ENCODE measurements around the gene DTX3. TPM values are rescaled to one million over a fixed set of nuclear protein-coding genes. Genes with fewer than 3 reads are reported as not detected.
"Not testable (repeated sequence)": the region's sequence is repeated elsewhere in the genome, so short reads cannot be mapped to it uniquely, and the experiment has no call there.

The DTX3 gene, protein sequence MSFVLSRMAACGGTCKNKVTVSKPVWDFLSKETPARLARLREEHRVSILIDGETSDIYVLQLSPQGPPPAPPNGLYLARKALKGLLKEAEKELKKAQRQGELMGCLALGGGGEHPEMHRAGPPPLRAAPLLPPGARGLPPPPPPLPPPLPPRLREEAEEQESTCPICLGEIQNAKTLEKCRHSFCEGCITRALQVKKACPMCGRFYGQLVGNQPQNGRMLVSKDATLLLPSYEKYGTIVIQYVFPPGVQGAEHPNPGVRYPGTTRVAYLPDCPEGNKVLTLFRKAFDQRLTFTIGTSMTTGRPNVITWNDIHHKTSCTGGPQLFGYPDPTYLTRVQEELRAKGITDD
- 10 to 100 TPM in 1 of 3 donors, 1 to 10 TPM in 2; 4.3 to 65.5 (median 7.0) TPM for total RNA-seq
- long read RNA-seq, donor 1, transcript DTX3-201 (7 exons, 2,029 nt): major isoform, 6 of 37 reads
- long read RNA-seq, donor 1, partial matches to known transcripts: 8 of 37 reads
- long read RNA-seq, donor 1, other reads (novel, unspliced or antisense): 16 of 37 reads
- long read RNA-seq, donor 2, partial matches to known transcripts: 0 of 1 reads
- long read RNA-seq, donor 2, other reads (novel, unspliced or antisense): 1 of 1 reads

DNA sequence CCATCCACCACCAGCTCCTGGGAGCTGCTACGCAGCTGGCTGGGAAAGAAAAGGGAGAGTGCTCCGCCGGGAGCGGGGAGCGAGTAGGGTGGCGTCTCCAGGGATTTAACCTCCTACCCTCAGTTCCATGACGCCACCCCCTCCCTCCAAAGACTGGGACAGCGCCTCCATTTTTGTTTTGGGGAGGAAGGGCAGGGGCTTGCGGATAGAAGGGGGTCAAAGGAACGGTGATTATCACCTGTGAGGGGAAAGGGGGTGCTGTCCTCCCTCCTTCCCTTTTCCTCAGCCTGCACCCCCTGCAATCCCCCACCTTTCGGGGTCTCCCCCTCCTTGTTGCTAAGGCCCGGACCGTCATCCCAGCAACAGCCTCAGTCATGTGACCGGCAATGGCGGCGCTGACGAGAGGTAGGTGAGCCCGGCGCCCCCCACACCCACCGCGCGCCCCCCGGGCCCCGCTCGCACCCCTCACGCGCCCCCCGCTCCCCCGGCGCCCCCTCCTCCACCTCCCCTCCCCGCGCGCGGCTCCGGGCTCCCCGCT lies at the start of gene DTX3:
Gene DTX3, plus strand, starts transcription at position 371 of the 538 bp plus-strand sequence. CDS start 1,694 bp downstream, outside the sequence.
- Histone ChIP-seq H3K36me3 (ENCODE audit: low read depth) (no peaks in the 10 kb centered on the region), H3K4me3 (peak within 1 kb of the TSS; percentile 9), H3K4me1 (ENCODE audit: low read depth) (peaks cover 7% of the 10 kb centered on the region), H3K9me3 (no peaks in the 10 kb centered on the region)
- ATAC-seq: peak; percentile 46
- intact Hi-C loops (cut with DNase I, micrococcal nuclease): no loop called here
- DNase-seq: peak in 1 of 3 donors; percentile 42
- TF ChIP-seq, protein P1, sequence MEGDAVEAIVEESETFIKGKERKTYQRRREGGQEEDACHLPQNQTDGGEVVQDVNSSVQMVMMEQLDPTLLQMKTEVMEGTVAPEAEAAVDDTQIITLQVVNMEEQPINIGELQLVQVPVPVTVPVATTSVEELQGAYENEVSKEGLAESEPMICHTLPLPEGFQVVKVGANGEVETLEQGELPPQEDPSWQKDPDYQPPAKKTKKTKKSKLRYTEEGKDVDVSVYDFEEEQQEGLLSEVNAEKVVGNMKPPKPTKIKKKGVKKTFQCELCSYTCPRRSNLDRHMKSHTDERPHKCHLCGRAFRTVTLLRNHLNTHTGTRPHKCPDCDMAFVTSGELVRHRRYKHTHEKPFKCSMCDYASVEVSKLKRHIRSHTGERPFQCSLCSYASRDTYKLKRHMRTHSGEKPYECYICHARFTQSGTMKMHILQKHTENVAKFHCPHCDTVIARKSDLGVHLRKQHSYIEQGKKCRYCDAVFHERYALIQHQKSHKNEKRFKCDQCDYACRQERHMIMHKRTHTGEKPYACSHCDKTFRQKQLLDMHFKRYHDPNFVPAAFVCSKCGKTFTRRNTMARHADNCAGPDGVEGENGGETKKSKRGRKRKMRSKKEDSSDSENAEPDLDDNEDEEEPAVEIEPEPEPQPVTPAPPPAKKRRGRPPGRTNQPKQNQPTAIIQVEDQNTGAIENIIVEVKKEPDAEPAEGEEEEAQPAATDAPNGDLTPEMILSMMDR (IDR thresholded peaks at IDR 0.05): no peak

DNA sequence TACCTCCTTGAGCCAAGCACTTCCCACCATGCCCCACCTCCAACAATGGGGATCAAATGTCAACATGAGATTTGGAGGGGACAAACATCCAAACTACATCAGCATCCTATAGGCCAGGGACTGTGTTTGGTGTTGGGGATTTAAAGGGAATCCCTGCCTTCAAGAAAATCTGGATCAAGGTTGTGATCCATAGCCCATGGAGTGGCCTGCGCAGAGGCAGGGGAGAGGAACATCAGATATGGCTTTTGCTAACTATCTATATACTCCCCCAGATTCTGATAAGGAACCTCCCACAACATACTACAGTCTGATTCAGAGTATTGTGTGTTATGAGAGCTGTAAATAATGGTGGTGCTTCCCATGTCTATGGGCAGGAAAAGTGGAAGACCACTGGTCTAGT lies 49.7 kb upstream of the DTX3 start:
- DNase-seq (no peak), ATAC-seq (no peak)
- no peaks in the 10 kb centered on the region for H3K9me3 ChIP-seq
- no peaks in the 10 kb centered on the region for H3K36me3 ChIP-seq (ENCODE audit: low read depth)
- no peak overlapping the region for H3K4me3 ChIP-seq
- TF ChIP-seq, protein P1 (IDR thresholded peaks at IDR 0.05): no peak
- intact Hi-C loops (cut with DNase I, micrococcal nuclease): no loop called here
- H3K4me1 ChIP-seq (ENCODE audit: low read depth): no peaks in the 10 kb centered on the region

DNA sequence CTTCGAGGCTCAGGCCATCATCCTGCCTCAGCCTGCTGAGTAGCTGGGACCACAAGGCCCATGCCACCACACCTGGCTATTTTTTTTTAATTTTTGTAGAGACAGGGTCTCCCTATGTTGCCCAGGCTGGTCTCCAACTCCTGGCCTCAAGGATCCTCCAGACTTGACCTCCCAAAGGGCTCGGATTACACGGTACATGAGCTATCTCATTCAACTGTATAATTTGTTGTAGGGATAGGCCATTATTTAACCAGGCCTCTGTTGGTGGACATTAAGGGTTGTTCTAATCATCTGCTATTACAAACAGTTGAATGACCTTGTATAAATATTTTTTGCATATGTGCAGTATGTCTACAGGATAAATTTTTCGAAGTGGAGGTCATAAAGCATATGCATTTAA lies 45.8 kb upstream of the DTX3 start:
- Histone ChIP-seq H3K4me1 (ENCODE audit: low read depth) (no peaks in the 10 kb centered on the region), H3K36me3 (ENCODE audit: low read depth) (no peaks in the 10 kb centered on the region), H3K4me3 (no peak overlapping the region), H3K9me3 (no peaks in the 10 kb centered on the region)
- TF ChIP-seq, protein P1 (IDR thresholded peaks at IDR 0.05): no peak
- DNase-seq (no peak), ATAC-seq (no peak)
- intact Hi-C loops (cut with DNase I, micrococcal nuclease): no loop called here

DNA sequence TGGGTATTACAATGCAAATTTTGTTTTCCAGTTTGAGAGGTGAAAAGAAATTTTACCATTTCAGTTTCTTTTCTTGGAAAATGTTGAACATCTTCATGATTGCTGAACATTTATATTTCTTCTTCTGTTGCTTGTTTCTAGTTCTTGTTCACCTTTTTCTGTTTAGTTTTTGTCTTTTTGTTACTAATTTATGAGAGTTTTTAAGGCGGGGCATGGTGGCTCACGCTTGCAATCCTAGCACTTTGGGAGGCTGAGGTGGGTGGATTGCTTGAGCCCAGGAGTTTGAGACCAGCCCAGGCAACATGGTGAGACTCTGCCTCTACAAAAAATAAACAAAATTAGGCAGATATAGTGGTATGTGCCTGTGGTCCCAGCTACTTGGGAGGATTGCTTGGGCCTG lies 44.1 kb upstream of the DTX3 start:
- ATAC-seq (no peak), DNase-seq (no peak)
- TF ChIP-seq, protein P1 (IDR thresholded peaks at IDR 0.05): no peak
- intact Hi-C loops (cut with DNase I, micrococcal nuclease): no loop called here
- Histone ChIP-seq H3K36me3 (ENCODE audit: low read depth) (no peaks in the 10 kb centered on the region), H3K4me3 (no peak overlapping the region), H3K9me3 (no peaks in the 10 kb centered on the region), H3K4me1 (ENCODE audit: low read depth) (no peaks in the 10 kb centered on the region)

DNA sequence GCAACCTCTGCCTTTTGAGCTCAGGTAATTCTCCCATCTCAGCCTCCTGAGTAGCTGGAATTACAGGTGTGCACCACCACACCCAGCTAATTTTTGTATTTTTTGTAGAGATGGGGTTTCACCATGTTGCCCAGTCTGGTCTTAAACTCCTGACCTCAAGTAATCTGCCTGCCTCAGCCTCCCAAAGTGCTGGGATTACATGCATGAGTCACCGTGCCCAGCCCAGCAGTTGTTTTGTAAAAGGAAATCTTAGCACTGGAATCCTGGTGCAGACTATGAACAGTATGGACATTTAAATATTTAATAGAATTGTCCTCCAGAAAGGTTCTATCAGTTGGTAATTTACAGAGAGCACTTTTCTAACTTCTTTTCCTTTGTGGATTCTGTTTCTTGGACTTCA lies 43.5 kb upstream of the DTX3 start:
- not testable (repeated sequence) for ATAC-seq

DNA sequence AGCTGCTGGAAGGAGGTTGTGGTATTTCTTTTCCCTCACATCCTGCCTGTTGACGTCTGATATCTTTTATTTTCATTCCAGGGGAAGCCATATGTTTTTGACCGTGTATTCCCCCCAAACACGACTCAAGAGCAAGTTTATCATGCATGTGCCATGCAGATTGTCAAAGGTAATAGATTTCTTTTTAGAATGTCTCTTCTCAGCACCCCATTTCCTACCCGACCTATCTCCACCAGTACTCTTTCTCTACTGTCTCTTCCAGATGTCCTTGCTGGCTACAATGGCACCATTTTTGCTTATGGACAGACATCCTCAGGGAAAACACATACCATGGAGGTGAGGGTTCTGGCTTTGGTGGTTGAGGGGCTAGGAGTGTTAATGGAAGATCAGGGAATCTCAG lies 41.3 kb upstream of the DTX3 start:
- Histone ChIP-seq H3K4me1 (ENCODE audit: low read depth) (no peaks in the 10 kb centered on the region), H3K9me3 (no peaks in the 10 kb centered on the region), H3K4me3 (no peak overlapping the region), H3K36me3 (ENCODE audit: low read depth) (no peaks in the 10 kb centered on the region)
- TF ChIP-seq, protein P1 (IDR thresholded peaks at IDR 0.05): no peak
- intact Hi-C loops (cut with DNase I, micrococcal nuclease): no loop called here
- DNase-seq (no peak), ATAC-seq (no peak)

More for the DNA sequence above, 43.5 kb upstream of the DTX3 start:
- H3K4me3 ChIP-seq; H3K9me3 ChIP-seq; H3K4me1 ChIP-seq (ENCODE audit: low read depth); H3K36me3 ChIP-seq (ENCODE audit: low read depth); DNase-seq; intact Hi-C loops (cut with DNase I, micrococcal nuclease): not testable (repeated sequence)
